Measurements from ENCODE around the gene LRRC4C.

LRRC4C gene

GRCh38 chr11:41274831-41275230 lies 184.6 kb downstream of the LRRC4C start:
- DNase-seq (ENCODE audit: low read depth, low spot score) = no peak
- WGBS (ENCODE audit: insufficient coverage, insufficient read length) = no CpG with 5 or more reads among the region's 8 CpGs
- Histone ChIP-seq H3K27me3 (ENCODE audit: control insufficient read depth, insufficient read depth, low read length) (no peaks in the 10 kb centered on the region), H3K4me1 (ENCODE audit: control insufficient read depth, insufficient read depth, low read length) (no peaks in the 10 kb centered on the region), H3K4me3 (ENCODE audit: low read length) (no peak overlapping the region), H3K27ac (ENCODE audit: low read length) (no peak overlapping the region), H3K36me3 (ENCODE audit: control insufficient read depth, insufficient read depth, low read length) (no peaks in the 10 kb centered on the region), H3K9me3 (ENCODE audit: control insufficient read depth, insufficient read depth, low read length) (no peaks in the 10 kb centered on the region)

- H3K4me3 ChIP-seq (ENCODE audit: low read length) = no peak overlapping the region
- no peaks in the 10 kb centered on the region for H3K27me3 ChIP-seq (ENCODE audit: control insufficient read depth, insufficient read depth, low read length)
- WGBS (ENCODE audit: insufficient coverage, insufficient read length) = no CpG with 5 or more reads among the region's 3 CpGs
- no peak overlapping the region for H3K27ac ChIP-seq (ENCODE audit: low read length)
- DNase-seq (ENCODE audit: low read depth, low spot score) = no peak
- H3K36me3 ChIP-seq (ENCODE audit: control insufficient read depth, insufficient read depth, low read length) = no peaks in the 10 kb centered on the region
- H3K4me1 ChIP-seq (ENCODE audit: control insufficient read depth, insufficient read depth, low read length) = no peaks in the 10 kb centered on the region
- H3K9me3 ChIP-seq (ENCODE audit: control insufficient read depth, insufficient read depth, low read length) = no peaks in the 10 kb centered on the region
These were observed 185.5 kb downstream of the LRRC4C start for GRCh38 chr11:41273908-41274307.

GRCh38 chr11:41267451-41267850 lies 192.0 kb downstream of the LRRC4C start:
- no peaks in the 10 kb centered on the region for H3K4me1 ChIP-seq (ENCODE audit: control insufficient read depth, insufficient read depth, low read length)
- WGBS (ENCODE audit: insufficient coverage, insufficient read length) = no CpG with 5 or more reads among the region's 5 CpGs
- DNase-seq (ENCODE audit: low read depth, low spot score) = no peak

GRCh38 chr11:41256041-41256440 lies 203.4 kb downstream of the LRRC4C start:
- no peak for DNase-seq (ENCODE audit: low read depth, low spot score)
- WGBS (ENCODE audit: insufficient coverage, insufficient read length) = no CpG with 5 or more reads among the region's 3 CpGs
- Histone ChIP-seq H3K4me3 (ENCODE audit: low read length) (no peak overlapping the region), H3K4me1 (ENCODE audit: control insufficient read depth, insufficient read depth, low read length) (no peaks in the 10 kb centered on the region), H3K27me3 (ENCODE audit: control insufficient read depth, insufficient read depth, low read length) (no peaks in the 10 kb centered on the region), H3K36me3 (ENCODE audit: control insufficient read depth, insufficient read depth, low read length) (no peaks in the 10 kb centered on the region), H3K27ac (ENCODE audit: low read length) (no peak overlapping the region), H3K9me3 (ENCODE audit: control insufficient read depth, insufficient read depth, low read length) (no peaks in the 10 kb centered on the region)

More at GRCh38 chr11:41267451-41267850, 192.0 kb downstream of the LRRC4C start:
- Histone ChIP-seq H3K4me3 (ENCODE audit: low read length) (no peak overlapping the region), H3K9me3 (ENCODE audit: control insufficient read depth, insufficient read depth, low read length) (no peaks in the 10 kb centered on the region), H3K27me3 (ENCODE audit: control insufficient read depth, insufficient read depth, low read length) (no peaks in the 10 kb centered on the region), H3K36me3 (ENCODE audit: control insufficient read depth, insufficient read depth, low read length) (no peaks in the 10 kb centered on the region), H3K27ac (ENCODE audit: low read length) (no peak overlapping the region)

GRCh38 chr11:41254966-41255365 lies 204.5 kb downstream of the LRRC4C start:
- no peaks in the 10 kb centered on the region for H3K4me1 ChIP-seq (ENCODE audit: control insufficient read depth, insufficient read depth, low read length)
- no peaks in the 10 kb centered on the region for H3K27me3 ChIP-seq (ENCODE audit: control insufficient read depth, insufficient read depth, low read length)
- no CpG with 5 or more reads among the region's 2 CpGs for WGBS (ENCODE audit: insufficient coverage, insufficient read length)
- no peak for DNase-seq (ENCODE audit: low read depth, low spot score)
- no peak overlapping the region for H3K27ac ChIP-seq (ENCODE audit: low read length)
- H3K9me3 ChIP-seq (ENCODE audit: control insufficient read depth, insufficient read depth, low read length) = no peaks in the 10 kb centered on the region
- H3K36me3 ChIP-seq (ENCODE audit: control insufficient read depth, insufficient read depth, low read length) = no peaks in the 10 kb centered on the region
- H3K4me3 ChIP-seq (ENCODE audit: low read length) = no peak overlapping the region

- Histone ChIP-seq H3K27me3 (ENCODE audit: control insufficient read depth, insufficient read depth, low read length) (no peaks in the 10 kb centered on the region), H3K4me3 (ENCODE audit: low read length) (no peak overlapping the region), H3K36me3 (ENCODE audit: control insufficient read depth, insufficient read depth, low read length) (no peaks in the 10 kb centered on the region), H3K9me3 (ENCODE audit: control insufficient read depth, insufficient read depth, low read length) (no peaks in the 10 kb centered on the region), H3K4me1 (ENCODE audit: control insufficient read depth, insufficient read depth, low read length) (no peaks in the 10 kb centered on the region), H3K27ac (ENCODE audit: low read length) (no peak overlapping the region)
- DNase-seq (ENCODE audit: low read depth, low spot score) = no peak
- WGBS (ENCODE audit: insufficient coverage, insufficient read length) = no CpG with 5 or more reads among the region's 2 CpGs
These were observed 209.0 kb downstream of the LRRC4C start for GRCh38 chr11:41250408-41250935.

- DNase-seq (ENCODE audit: low read depth, low spot score) = no peak
- no CpG with 5 or more reads among the region's 5 CpGs for WGBS (ENCODE audit: insufficient coverage, insufficient read length)
- Histone ChIP-seq H3K4me3 (ENCODE audit: low read length) (no peak overlapping the region), H3K27me3 (ENCODE audit: control insufficient read depth, insufficient read depth, low read length) (no peaks in the 10 kb centered on the region), H3K27ac (ENCODE audit: low read length) (no peak overlapping the region), H3K36me3 (ENCODE audit: control insufficient read depth, insufficient read depth, low read length) (no peaks in the 10 kb centered on the region), H3K4me1 (ENCODE audit: control insufficient read depth, insufficient read depth, low read length) (no peaks in the 10 kb centered on the region), H3K9me3 (ENCODE audit: control insufficient read depth, insufficient read depth, low read length) (no peaks in the 10 kb centered on the region)
These were observed 211.8 kb downstream of the LRRC4C start for GRCh38 chr11:41247621-41248020.

- Histone ChIP-seq H3K27ac (ENCODE audit: low read length) (no peak overlapping the region), H3K36me3 (ENCODE audit: control insufficient read depth, insufficient read depth, low read length) (no peaks in the 10 kb centered on the region), H3K4me1 (ENCODE audit: control insufficient read depth, insufficient read depth, low read length) (no peaks in the 10 kb centered on the region), H3K4me3 (ENCODE audit: low read length) (no peak overlapping the region), H3K27me3 (ENCODE audit: control insufficient read depth, insufficient read depth, low read length) (no peaks in the 10 kb centered on the region), H3K9me3 (ENCODE audit: control insufficient read depth, insufficient read depth, low read length) (no peaks in the 10 kb centered on the region)
- WGBS (ENCODE audit: insufficient coverage, insufficient read length) = no CpG with 5 or more reads among the region's 5 CpGs
- no peak for DNase-seq (ENCODE audit: low read depth, low spot score)
These were observed 213.1 kb downstream of the LRRC4C start for GRCh38 chr11:41246399-41246745.

GRCh38 chr11:41245704-41246398 lies 213.6 kb downstream of the LRRC4C start:
- H3K27me3 ChIP-seq (ENCODE audit: control insufficient read depth, insufficient read depth, low read length) = no peaks in the 10 kb centered on the region
- no peaks in the 10 kb centered on the region for H3K4me1 ChIP-seq (ENCODE audit: control insufficient read depth, insufficient read depth, low read length)
- no peaks in the 10 kb centered on the region for H3K36me3 ChIP-seq (ENCODE audit: control insufficient read depth, insufficient read depth, low read length)
- no peak overlapping the region for H3K4me3 ChIP-seq (ENCODE audit: low read length)
- WGBS (ENCODE audit: insufficient coverage, insufficient read length) = no CpG with 5 or more reads among the region's 10 CpGs
- no peak overlapping the region for H3K27ac ChIP-seq (ENCODE audit: low read length)
- no peaks in the 10 kb centered on the region for H3K9me3 ChIP-seq (ENCODE audit: control insufficient read depth, insufficient read depth, low read length)
- no peak for DNase-seq (ENCODE audit: low read depth, low spot score)

- Histone ChIP-seq H3K9me3 (ENCODE audit: control insufficient read depth, insufficient read depth, low read length) (no peaks in the 10 kb centered on the region), H3K4me3 (ENCODE audit: low read length) (no peak overlapping the region), H3K27me3 (ENCODE audit: control insufficient read depth, insufficient read depth, low read length) (no peaks in the 10 kb centered on the region), H3K36me3 (ENCODE audit: control insufficient read depth, insufficient read depth, low read length) (no peaks in the 10 kb centered on the region), H3K4me1 (ENCODE audit: control insufficient read depth, insufficient read depth, low read length) (no peaks in the 10 kb centered on the region), H3K27ac (ENCODE audit: low read length) (no peak overlapping the region)
- no peak for DNase-seq (ENCODE audit: low read depth, low spot score)
- WGBS (ENCODE audit: insufficient coverage, insufficient read length) = no CpG with 5 or more reads among the region's 10 CpGs
These were observed 214.3 kb downstream of the LRRC4C start for GRCh38 chr11:41245184-41245583.

GRCh38 chr11:41237382-41237781 lies 222.1 kb downstream of the LRRC4C start:
- Histone ChIP-seq H3K4me1 (ENCODE audit: control insufficient read depth, insufficient read depth, low read length) (no peaks in the 10 kb centered on the region), H3K27ac (ENCODE audit: low read length) (no peak overlapping the region), H3K36me3 (ENCODE audit: control insufficient read depth, insufficient read depth, low read length) (no peaks in the 10 kb centered on the region), H3K27me3 (ENCODE audit: control insufficient read depth, insufficient read depth, low read length) (no peaks in the 10 kb centered on the region), H3K4me3 (ENCODE audit: low read length) (no peak overlapping the region), H3K9me3 (ENCODE audit: control insufficient read depth, insufficient read depth, low read length) (no peaks in the 10 kb centered on the region)
- DNase-seq (ENCODE audit: low read depth, low spot score) = no peak
- WGBS (ENCODE audit: insufficient coverage, insufficient read length) = no CpG with 5 or more reads among the region's 6 CpGs

All from iPS DF 6.9 (cell line).